Lung (tissue), 12 donors: Measurements from ENCODE around the gene CXorf65. TPM values are rescaled to one million over a fixed set of nuclear protein-coding genes. Genes with fewer than 3 reads are reported as not detected.

Source experiments
- ATAC-seq: fragments of 200-7000 bp; cut with Tn5 transposase; one replicate; pipeline ENCODE4 v1.9.1; 2020; ENCODE audit warnings: moderate number of reproducible peaks; ENCODE audit not compliant: insufficient read depth, low FRiP score
- DNase-seq, 3 donors: peaks; one replicate each; pipeline ENCODE4 v3.0.0-alpha.2; 2013 to 2017
- H3K27ac ChIP-seq, 2 donors: one replicate each; pipeline ENCODE4 v1.5.1; 2013; ENCODE audit warnings: mild to moderate bottlenecking in 2 of 2, moderate library complexity in 2 of 2, control low read depth in 1 of 2, inconsistent platforms in 1 of 2, low read depth in 1 of 2, low read length in 1 of 2
- H3K27me3 ChIP-seq, 3 donors: one replicate each; pipeline ENCODE4 v1.5.1; 2013; ENCODE audit warnings: low read length in 2 of 3; ENCODE audit not compliant: control insufficient read depth in 3 of 3, insufficient read depth in 3 of 3
- H3K36me3 ChIP-seq, 4 donors: one replicate each; pipeline ENCODE4 v1.5.1; 2013; ENCODE audit warnings: low read length in 4 of 4, mild to moderate bottlenecking in 1 of 4, moderate library complexity in 1 of 4; ENCODE audit not compliant: control insufficient read depth in 4 of 4, insufficient read depth in 4 of 4
- H3K4me1 ChIP-seq, 5 donors: one replicate each; pipeline ENCODE4 v1.5.1; 2013; ENCODE audit warnings: low read length in 5 of 5, mild to moderate bottlenecking in 2 of 5, moderate library complexity in 1 of 5; ENCODE audit not compliant: control insufficient read depth in 5 of 5, insufficient read depth in 5 of 5
- H3K4me3 ChIP-seq: one replicate; pipeline ENCODE4 v1.5.1; 2013; ENCODE audit warnings: mild to moderate bottlenecking, control low read depth, moderate library complexity
- H3K9ac ChIP-seq, 2 donors: one replicate each; pipeline ENCODE4 v1.5.1; 2013; ENCODE audit warnings: low read length in 2 of 2, control low read depth in 1 of 2; ENCODE audit not compliant: insufficient read depth in 1 of 2
- H3K9me3 ChIP-seq, 4 donors: one replicate each; pipeline ENCODE4 v1.5.1; 2013; ENCODE audit warnings: low read length in 3 of 4, mild to moderate bottlenecking in 1 of 4, moderate library complexity in 1 of 4; ENCODE audit not compliant: control insufficient read depth in 4 of 4, insufficient read depth in 3 of 4
- CTCF ChIP-seq: IDR thresholded peaks from 2 replicates; pipeline ENCODE4 v1.5.1; 2012; ENCODE audit warnings: mild to moderate bottlenecking; ENCODE audit errors: control extremely low read depth, extremely low read depth
- WGBS, 2 donors: extraction: QIAGEN DNeasy Blood & Tissue Kit; methylation state at CpG; one replicate each; pipeline ENCODE4 v1.1.7; 2013; 5-methylcytosine and 5-hydroxymethylcytosine counted together
- polyA plus RNA-seq, 2 donors: library from polyadenylated mRNA; stranded (reverse); fragments of 200-250 nt; gene quantifications; one replicate each; pipeline ENCODE4 v1.2.1, GENCODE V29; 2013
- total RNA-seq, 2 donors: library from RNA; depleted of rRNA in 1 of 2; stranded (reverse); fragments of >200 nt in 1 of 2; gene quantifications; one replicate each; pipeline ENCODE4 v1.2.1, GENCODE V29; 2014 to 2021
- donor health status: control.
- donor health status: control.
- donor health status: Bipolar disorder and iron deficiency.
- donor health status: healthy.
- donor health status: DM: yes; HTN: yes; CAD: no.

Gene CXorf65
- total and polyA plus RNA-seq, 4 donors = 0.95 to 2.6 TPM; not detected in 2

- H3K36me3 ChIP-seq = no peaks in the 10 kb centered on the region
- TF ChIP-seq CTCF = no peak
- peaks cover 0 to 8% (median 5%) of the 10 kb centered on the region in 5 donors for H3K4me1 ChIP-seq
- H3K9me3 ChIP-seq = no peaks in the 10 kb centered on the region
- no peak overlapping the region for H3K9ac ChIP-seq
- no peak for DNase-seq
- H3K27ac ChIP-seq = no peak overlapping the region
- WGBS, 2 donors = 81 to 89% methylated on average over 8 of the region's 8 CpGs
- no peak for ATAC-seq
- no peaks in the 10 kb centered on the region for H3K27me3 ChIP-seq
- no peak overlapping the region for H3K4me3 ChIP-seq
Observed at GRCh38 chrX:71148278-71148663, 41.7 kb upstream of the CXorf65 start.

- H3K9me3 ChIP-seq = no peaks in the 10 kb centered on the region
- no peak overlapping the region for H3K4me3 ChIP-seq
- H3K36me3 ChIP-seq = no peaks in the 10 kb centered on the region
- H3K27me3 ChIP-seq = no peaks in the 10 kb centered on the region
- H3K9ac ChIP-seq = no peak overlapping the region
- no peak for ATAC-seq
- no peak for TF ChIP-seq CTCF
- DNase-seq = no peak
- peaks cover 0 to 8% (median 5%) of the 10 kb centered on the region in 5 donors for H3K4me1 ChIP-seq
- WGBS, 2 donors = 82 to 89% methylated on average over 19 to 28 of the region's 28 CpGs
- H3K27ac ChIP-seq = no peak overlapping the region
Observed at GRCh38 chrX:71147496-71148277, 41.1 kb upstream of the CXorf65 start.

GRCh38 chrX:71144651-71145050 lies 38.1 kb upstream of the CXorf65 start, which contains the start of gene NLGN3:
TSS of gene NLGN3 (plus strand) at chrX:71144841. CDS start at chrX:71147750, 2,909 bp downstream.
- H3K4me3 ChIP-seq = no peak within 1 kb of the TSS
- no peak for ATAC-seq
- no peak for TF ChIP-seq CTCF

More at GRCh38 chrX:71144651-71145050, 38.1 kb upstream of the CXorf65 start, which contains the start of gene NLGN3:
- H3K27me3 ChIP-seq = no peaks in the 10 kb centered on the region
- DNase-seq = peak; percentile 36 to 53 (median 47)
- no peak within 1 kb of the TSS for H3K27ac ChIP-seq
- H3K4me1 ChIP-seq = peaks cover 0 to 8% (median 5%) of the 10 kb centered on the region in 5 donors
- H3K9ac ChIP-seq = no peak within 1 kb of the TSS
- WGBS, 2 donors = 22 to 38% methylated on average over 16 to 28 of the region's 28 CpGs
- peaks cover 0 to 6% (median 3%) of the 10 kb centered on the region in 4 donors for H3K36me3 ChIP-seq
- no peaks in the 10 kb centered on the region for H3K9me3 ChIP-seq
